SK-N-SH treated with all-trans-retinoic acid at 6 μM for 48 hours (cell line): ENCODE results near the gene CMIP.

Source experiments
- OSR1 ChIP-seq: fragments of 250-450 bp; sonication (Bioruptor Pico); IDR thresholded peaks from 2 replicates; pipeline ENCODE4 v1.8.0; 2022; ENCODE audit warnings: moderate library complexity, mild to moderate bottlenecking, inconsistent platforms
- ZC3H10 ChIP-seq: fragments of 250-450 bp; sonication (Bioruptor Pico); IDR thresholded peaks from 2 replicates; pipeline ENCODE4 v1.5.1; 2021; ENCODE audit warnings: mild to moderate bottlenecking, moderate library complexity
- ZNF8 ChIP-seq: fragments of 450-650 bp; formaldehyde crosslinking; IDR thresholded peaks from 2 replicates; pipeline ENCODE4 v1.5.0; 2020; ENCODE audit warnings: mild to moderate bottlenecking, moderate library complexity
- TF ChIP-seq, protein P1 (sequence below): fragments of 250-450 bp; sonication (Bioruptor Pico); IDR thresholded peaks from 2 replicates; pipeline ENCODE4 v1.5.1; 2021; ENCODE audit warnings: mild to moderate bottlenecking, moderate library complexity

DNA sequence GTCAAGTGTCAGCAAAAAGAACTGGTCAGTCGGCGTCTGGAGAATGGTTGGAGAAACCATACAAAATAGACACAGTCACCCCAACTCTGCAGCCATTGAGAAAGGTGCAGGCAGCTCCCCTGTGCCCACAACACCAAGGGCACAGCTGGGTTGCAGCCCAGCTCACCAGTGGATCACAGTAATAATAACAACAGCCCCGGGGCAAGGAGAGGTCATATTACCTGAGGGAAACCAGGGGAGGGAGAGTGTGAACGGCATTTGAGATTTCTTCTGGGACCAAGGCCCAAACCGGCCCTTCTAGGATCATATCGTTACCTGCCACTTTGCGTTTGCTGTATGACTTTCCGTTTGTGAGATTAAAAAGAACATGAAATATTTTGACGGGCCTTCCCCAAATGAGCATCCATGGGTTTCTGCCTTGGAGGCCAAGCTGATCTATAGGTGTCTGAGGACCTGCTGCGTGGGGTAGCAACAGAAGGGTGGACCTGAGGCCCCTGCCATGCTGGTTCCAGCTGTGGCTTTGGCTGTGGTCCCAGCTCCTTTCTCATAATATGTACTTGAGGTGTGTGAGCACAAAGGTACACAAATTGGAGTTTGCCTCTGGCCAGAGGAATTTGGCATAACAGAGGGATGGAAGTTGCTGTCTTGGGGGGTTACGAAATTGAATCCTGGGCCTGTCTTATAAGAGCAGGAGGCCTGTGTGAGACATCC is 154.6 kb downstream of the CMIP start:
- TF ChIP-seq OSR1 (CRISPR knock-in tag) (no peak), ZNF8 (no peak), ZC3H10 (no peak)
- TF ChIP-seq, protein P1, sequence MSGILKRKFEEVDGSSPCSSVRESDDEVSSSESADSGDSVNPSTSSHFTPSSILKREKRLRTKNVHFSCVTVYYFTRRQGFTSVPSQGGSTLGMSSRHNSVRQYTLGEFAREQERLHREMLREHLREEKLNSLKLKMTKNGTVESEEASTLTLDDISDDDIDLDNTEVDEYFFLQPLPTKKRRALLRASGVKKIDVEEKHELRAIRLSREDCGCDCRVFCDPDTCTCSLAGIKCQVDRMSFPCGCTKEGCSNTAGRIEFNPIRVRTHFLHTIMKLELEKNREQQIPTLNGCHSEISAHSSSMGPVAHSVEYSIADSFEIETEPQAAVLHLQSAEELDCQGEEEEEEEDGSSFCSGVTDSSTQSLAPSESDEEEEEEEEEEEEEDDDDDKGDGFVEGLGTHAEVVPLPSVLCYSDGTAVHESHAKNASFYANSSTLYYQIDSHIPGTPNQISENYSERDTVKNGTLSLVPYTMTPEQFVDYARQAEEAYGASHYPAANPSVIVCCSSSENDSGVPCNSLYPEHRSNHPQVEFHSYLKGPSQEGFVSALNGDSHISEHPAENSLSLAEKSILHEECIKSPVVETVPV (CRISPR knock-in tag) = no peak
